GM13976 (cell line): ENCODE results near the gene NFIA.
"Not testable (repeated sequence)": the region's sequence is repeated elsewhere in the genome, so short reads cannot be mapped to it uniquely, and the experiment has no call there.

Experiments used
- DNase-seq: peaks from one replicate; pipeline ENCODE4 v3.0.0; 2012; ENCODE audit warnings: low spot score
- in situ Hi-C: fragments of 300-500 bp; cut with MboI; formaldehyde crosslinking; loops from one replicate; pipeline ENCODE4 v1.12.0; 2022; ENCODE audit warnings: low sequenced_read_pairs, mixed read lengths, inconsistent platforms; ENCODE audit not compliant: unreplicated experiment
- TF ChIP-seq, protein P1 (sequence below): IDR thresholded peaks from 2 replicates; pipeline ENCODE4 v1.5.1; 2012; ENCODE audit warnings: borderline replicate concordance, mild to moderate bottlenecking; ENCODE audit not compliant: insufficient read depth; ENCODE audit errors: extremely low read depth, missing control alignments, control extremely low read depth

The NFIA gene

DNA sequence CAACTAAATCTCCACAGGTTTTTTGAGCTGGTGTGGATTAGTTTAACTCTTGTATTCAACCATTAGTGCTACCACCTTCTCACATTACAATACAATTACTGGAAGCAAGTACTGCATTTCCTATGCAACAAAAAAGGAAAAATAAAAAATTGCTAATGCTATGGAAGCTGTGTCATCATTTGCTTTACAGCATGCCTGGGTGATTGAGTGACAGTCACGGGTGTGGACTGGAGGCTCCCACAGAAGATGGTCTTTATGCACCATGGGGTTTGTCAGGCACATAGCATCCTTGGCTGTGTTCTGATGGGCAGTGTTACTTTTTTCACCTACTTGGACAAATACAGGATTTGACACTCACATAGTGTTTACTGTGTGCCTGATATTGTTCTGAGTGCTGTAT is 380.3 kb downstream of the NFIA start:
- DNase-seq = no peak
- in situ Hi-C loops = no loop called here
- TF ChIP-seq, protein P1, sequence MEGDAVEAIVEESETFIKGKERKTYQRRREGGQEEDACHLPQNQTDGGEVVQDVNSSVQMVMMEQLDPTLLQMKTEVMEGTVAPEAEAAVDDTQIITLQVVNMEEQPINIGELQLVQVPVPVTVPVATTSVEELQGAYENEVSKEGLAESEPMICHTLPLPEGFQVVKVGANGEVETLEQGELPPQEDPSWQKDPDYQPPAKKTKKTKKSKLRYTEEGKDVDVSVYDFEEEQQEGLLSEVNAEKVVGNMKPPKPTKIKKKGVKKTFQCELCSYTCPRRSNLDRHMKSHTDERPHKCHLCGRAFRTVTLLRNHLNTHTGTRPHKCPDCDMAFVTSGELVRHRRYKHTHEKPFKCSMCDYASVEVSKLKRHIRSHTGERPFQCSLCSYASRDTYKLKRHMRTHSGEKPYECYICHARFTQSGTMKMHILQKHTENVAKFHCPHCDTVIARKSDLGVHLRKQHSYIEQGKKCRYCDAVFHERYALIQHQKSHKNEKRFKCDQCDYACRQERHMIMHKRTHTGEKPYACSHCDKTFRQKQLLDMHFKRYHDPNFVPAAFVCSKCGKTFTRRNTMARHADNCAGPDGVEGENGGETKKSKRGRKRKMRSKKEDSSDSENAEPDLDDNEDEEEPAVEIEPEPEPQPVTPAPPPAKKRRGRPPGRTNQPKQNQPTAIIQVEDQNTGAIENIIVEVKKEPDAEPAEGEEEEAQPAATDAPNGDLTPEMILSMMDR = no peak

DNA sequence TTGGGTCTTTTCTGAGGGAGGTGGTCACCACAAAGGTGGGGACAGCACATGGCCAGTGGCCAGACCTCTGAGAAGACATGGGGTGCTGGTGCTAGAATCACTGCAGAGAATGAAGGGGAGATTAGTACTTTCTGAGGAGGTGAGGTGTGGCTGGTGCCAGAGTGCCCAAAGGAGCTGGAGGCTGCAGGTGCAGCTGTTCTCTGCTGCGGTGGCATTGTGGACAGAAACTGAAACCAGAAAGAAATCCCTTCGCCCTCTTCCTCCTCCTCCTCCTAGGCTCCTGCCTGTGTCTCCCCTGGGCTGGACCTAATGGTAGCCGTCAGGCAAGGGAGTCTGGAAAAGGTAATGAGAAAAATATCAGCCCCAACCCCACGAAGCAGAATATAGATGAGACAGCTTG is 380.9 kb downstream of the NFIA start:
- no peak for DNase-seq
- TF ChIP-seq, protein P1 = no peak
- in situ Hi-C loops = no loop called here

DNA sequence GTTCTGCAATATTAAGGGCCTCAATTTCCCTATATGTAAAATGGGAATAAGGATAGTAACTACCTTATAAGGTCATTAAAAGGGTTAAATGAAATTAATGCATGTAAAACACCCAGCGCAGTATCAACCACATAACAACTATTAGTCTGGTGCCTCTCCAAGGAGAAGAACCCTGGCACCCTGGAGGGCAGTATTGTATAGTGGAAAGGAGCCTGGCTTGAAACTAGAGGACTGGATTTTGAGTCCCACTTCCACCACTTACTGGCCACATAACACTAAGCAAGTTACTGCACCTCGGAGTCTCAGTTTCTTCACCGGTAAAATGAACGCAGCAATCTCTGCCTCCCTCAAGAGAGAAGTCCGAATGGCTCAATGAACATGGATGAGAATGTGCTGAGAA is 385.5 kb downstream of the NFIA start:
- in situ Hi-C loops, DNase-seq: not testable (repeated sequence)

DNA sequence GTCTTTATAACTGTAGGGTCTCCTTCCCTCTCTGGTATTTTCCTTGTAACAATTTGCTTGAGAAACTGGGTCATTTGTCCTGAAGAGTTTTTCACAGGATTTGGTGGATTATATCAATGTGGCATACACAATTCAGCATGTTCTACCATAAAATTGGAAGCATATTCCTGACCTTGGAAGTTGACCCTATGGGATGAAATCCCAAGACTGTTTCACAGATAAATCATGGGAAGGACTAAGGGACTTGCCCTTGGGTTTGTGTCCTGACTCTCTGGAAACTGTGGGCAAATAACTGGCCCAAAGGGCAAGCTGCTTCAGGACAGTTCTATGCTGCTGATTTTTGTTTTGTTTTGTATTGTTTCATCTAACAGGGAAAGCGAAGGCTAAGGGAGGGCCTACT is 387.0 kb downstream of the NFIA start:
- no peak for DNase-seq
- in situ Hi-C loops = no loop called here
- TF ChIP-seq, protein P1 = no peak

DNA sequence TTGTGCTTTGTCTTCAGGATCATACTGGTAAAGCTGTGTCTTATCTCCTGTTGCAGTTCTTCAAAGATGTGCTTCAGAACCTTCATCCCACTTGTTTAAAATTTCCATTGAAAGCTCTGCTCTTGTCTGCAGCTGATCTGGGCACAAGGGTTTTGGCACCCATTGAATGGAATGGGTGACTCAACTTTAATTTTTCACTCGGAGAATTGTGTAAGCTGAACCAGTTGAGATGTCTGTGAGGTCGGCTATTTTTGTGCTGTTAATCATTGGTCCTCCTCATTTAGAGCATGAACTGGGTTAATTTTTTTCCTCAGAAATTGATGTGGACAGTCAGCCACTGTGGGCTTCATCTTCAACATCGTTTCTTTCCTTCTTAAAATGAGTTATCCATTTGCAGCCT is 390.5 kb downstream of the NFIA start:
- no peak for DNase-seq
- in situ Hi-C loops = no loop called here
- TF ChIP-seq, protein P1 = no peak

DNA sequence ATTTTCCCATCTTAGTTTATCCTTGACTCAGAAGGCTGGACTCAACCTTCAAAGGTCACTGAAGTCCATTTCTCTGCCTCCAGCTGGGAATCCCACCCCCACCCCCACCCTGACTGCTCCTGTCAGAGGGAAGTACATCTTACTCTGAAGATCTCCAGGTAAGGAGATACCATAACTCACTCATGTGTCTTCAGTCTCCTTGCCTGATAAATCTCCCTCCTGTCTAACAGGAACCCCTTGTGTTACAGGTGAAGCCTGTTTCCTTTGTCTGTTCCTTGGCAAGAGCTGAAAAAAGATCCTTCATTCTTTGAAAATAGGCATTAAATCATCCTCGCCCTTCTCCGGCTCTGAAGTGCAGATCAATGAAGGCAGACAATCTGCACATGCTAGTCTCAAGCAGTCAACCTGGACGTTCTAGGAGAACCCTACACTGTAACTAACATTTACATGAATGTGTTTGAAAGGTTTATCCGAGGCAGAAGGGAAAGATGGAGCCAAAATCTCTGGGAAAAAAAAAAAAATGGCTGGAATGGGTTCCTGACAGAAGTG is 392.0 kb downstream of the NFIA start:
- in situ Hi-C loops = no loop called here
- TF ChIP-seq, protein P1 = no peak
- no peak for DNase-seq

DNA sequence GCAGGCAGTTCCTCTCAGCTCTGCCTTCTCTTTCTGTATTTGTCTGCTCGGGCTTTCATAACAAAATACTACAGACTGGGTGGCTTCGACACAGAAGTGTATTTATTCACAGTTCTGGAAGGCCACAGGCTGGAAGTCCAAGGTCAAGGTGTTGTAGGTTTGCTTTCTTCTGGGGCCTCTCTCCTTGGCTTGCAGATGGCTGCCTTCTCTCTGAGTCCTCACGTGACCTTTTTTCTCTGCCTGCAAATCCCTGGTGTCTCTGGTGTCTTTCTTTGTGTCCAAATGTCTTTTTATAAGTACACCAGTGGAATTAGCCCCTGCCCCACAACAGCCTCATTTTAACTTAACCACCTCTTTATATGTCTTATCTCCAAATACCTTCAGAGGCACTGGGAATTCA is 392.6 kb downstream of the NFIA start:
- in situ Hi-C loops = no loop called here
- TF ChIP-seq, protein P1 = no peak
- DNase-seq = no peak

DNA sequence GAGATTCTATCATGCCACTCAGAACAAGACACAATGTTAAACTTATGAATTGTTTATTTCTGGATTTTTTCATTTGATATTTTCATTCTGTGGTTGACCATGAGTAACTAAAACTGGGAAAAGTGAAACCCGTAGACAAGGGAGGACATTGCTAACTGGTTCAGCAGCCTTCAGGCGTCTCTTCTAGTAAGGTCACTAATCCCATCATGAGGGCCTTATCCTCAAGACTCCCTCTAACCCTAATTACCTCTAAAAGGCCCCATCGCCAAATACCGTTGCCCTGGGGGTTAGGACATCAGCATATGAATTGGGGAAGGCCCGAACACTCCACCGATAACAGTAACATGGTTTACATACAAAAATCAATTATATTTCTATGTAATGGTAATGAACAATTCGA is 394.9 kb downstream of the NFIA start:
- TF ChIP-seq, protein P1 = no peak
- in situ Hi-C loops = no loop called here
- DNase-seq = no peak
